Measurements from ENCODE around the gene NLK. TPM values are rescaled to one million over a fixed set of nuclear protein-coding genes. Genes with fewer than 3 reads are reported as not detected.

NLK gene
- total RNA-seq, 1 experiment from 2014 or later = 12.8 TPM

DNA sequence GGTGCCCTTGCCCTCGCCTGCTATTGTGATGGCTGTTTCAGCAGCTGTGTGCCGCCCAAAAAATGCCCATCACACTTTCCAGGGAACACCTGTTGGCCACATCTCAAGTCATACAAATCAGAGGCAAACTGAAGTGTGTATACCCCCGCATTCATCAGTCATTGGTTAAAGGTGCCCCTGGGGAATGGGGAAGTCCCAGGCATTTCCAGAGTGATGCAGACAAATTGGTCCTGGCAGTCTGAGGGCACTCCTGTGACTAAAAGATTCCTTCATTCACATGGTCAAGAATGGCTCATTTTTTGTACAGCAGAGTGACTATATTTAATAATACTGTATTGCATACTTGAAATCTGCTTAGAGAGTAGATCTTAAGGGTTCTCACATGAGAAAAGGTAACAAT lies 173.6 kb downstream of the NLK start:
- no peak overlapping the region for H3K4me3 ChIP-seq (replicated peaks in 1 of 2; ENCODE audit: low read depth in 1 of 2, low read length in 2 of 2)
- no peak overlapping the region for H3K4me2 ChIP-seq (ENCODE audit: low read length)
- H3K9me2 ChIP-seq (ENCODE audit: insufficient read depth) = no peaks in the 10 kb centered on the region
- H3K27me3 ChIP-seq (ENCODE audit: insufficient read depth, low read length) = no peaks in the 10 kb centered on the region
- no peak overlapping the region for H2AFZ ChIP-seq (ENCODE audit: low read depth, low read length, poor library complexity, severe bottlenecking)
- no peaks in the 10 kb centered on the region for H3K9me3 ChIP-seq (ENCODE audit: control insufficient read depth in 1 of 2, insufficient read depth in 1 of 2, low read depth in 1 of 2, low read length in 2 of 2)
- H3K9ac ChIP-seq (ENCODE audit: low read length) = no peak overlapping the region
- DNase-seq (ENCODE audit: low read depth, low spot score) (no peak), ATAC-seq (no peak)
- POLR2A ChIA-PET = no interaction called here
- H3K27ac ChIP-seq (ENCODE audit: low read depth, low read length) = no peak overlapping the region
- H3K36me3 ChIP-seq (ENCODE audit: control insufficient read depth in 1 of 2, insufficient read depth in 2 of 2, low read length in 2 of 2) = no peaks in the 10 kb centered on the region
- H3K4me1 ChIP-seq (ENCODE audit: control insufficient read depth in 1 of 2, insufficient read depth in 2 of 2, low read length in 2 of 2) = peaks cover 9 to 31% of the 10 kb centered on the region in 2 experiments
- TF ChIP-seq, protein P1, sequence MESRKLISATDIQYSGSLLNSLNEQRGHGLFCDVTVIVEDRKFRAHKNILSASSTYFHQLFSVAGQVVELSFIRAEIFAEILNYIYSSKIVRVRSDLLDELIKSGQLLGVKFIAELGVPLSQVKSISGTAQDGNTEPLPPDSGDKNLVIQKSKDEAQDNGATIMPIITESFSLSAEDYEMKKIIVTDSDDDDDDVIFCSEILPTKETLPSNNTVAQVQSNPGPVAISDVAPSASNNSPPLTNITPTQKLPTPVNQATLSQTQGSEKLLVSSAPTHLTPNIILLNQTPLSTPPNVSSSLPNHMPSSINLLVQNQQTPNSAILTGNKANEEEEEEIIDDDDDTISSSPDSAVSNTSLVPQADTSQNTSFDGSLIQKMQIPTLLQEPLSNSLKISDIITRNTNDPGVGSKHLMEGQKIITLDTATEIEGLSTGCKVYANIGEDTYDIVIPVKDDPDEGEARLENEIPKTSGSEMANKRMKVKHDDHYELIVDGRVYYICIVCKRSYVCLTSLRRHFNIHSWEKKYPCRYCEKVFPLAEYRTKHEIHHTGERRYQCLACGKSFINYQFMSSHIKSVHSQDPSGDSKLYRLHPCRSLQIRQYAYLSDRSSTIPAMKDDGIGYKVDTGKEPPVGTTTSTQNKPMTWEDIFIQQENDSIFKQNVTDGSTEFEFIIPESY (IDR thresholded peaks at IDR 0.05; ENCODE audit: extremely low read depth, insufficient replicate concordance, low read length) = no peak
- no peak for TF ChIP-seq ZFX (IDR thresholded peaks at IDR 0.05)
- TF ChIP-seq RAD21 (IDR thresholded peaks at IDR 0.05; ENCODE audit: low read depth) = no peak
- no peak for TF ChIP-seq CEBPB (IDR thresholded peaks at IDR 0.05; ENCODE audit: low read depth)
- TF ChIP-seq CBX3 (IDR thresholded peaks at IDR 0.05; ENCODE audit: low read depth) = no peak
- TF ChIP-seq YY1 (IDR thresholded peaks at IDR 0.05; ENCODE audit: extremely low read depth, insufficient replicate concordance, low read depth, low read length) = no peak
- TF ChIP-seq CTCF (IDR thresholded peaks at IDR 0.05 in 2 of 3, conservative IDR thresholded peaks at IDR 0.05 in 1 of 3; ENCODE audit: borderline replicate concordance in 1 of 3, insufficient read depth in 1 of 3, low read depth in 2 of 3, low read length in 2 of 3) = no peak
- no peak for TF ChIP-seq SRF (IDR thresholded peaks at IDR 0.05; ENCODE audit: low read depth)
- TF ChIP-seq, protein P2, sequence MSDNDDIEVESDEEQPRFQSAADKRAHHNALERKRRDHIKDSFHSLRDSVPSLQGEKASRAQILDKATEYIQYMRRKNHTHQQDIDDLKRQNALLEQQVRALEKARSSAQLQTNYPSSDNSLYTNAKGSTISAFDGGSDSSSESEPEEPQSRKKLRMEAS (IDR thresholded peaks at IDR 0.05) = no peak
- TF ChIP-seq POLR2AphosphoS5 (IDR thresholded peaks at IDR 0.05; ENCODE audit: low read depth, low read length) = no peak
- TF ChIP-seq SP1 (IDR thresholded peaks at IDR 0.05; ENCODE audit: low read depth) = no peak
- no peak for TF ChIP-seq EGR1 (IDR thresholded peaks at IDR 0.05; ENCODE audit: low read depth)
- no peak for TF ChIP-seq ELF1 (IDR thresholded peaks at IDR 0.05; ENCODE audit: borderline replicate concordance, low read depth)
- TF ChIP-seq ZNF274 (IDR thresholded peaks at IDR 0.05; ENCODE audit: low read depth, low read length) = no peak
- no peak for TF ChIP-seq FOSL1 (IDR thresholded peaks at IDR 0.05; ENCODE audit: low read depth)
- TF ChIP-seq POLR2A (IDR thresholded peaks at IDR 0.05; ENCODE audit: borderline replicate concordance, extremely low read depth, insufficient read depth, insufficient read length) = no peak
- intact Hi-C loops (cut with micrococcal nuclease) = no loop called here
- no TSS peak for BruUV-seq (replicated peaks)
- no peaks in the 10 kb centered on the region for H3K79me2 ChIP-seq (ENCODE audit: insufficient read depth, low read length)
- H4K20me1 ChIP-seq (ENCODE audit: insufficient read depth) = no peaks in the 10 kb centered on the region
- CTCF ChIA-PET = no interaction called here
- RAD21 ChIA-PET (ENCODE audit: low non-redundant PET in 1 of 2, low total read pairs in 2 of 2, uncharacterized antibody in 2 of 2, unreplicated experiment in 2 of 2) = no interaction called here

All from HCT116 (cell line).